Suprapubic skin (tissue), 3 donors: Measurements from ENCODE around the gene TMEM203.

Source experiments
- EP300 ChIP-seq: sonication (generic); formaldehyde crosslinking; IDR thresholded peaks from one replicate; pipeline ENCODE4 v1.6.1; 2017; ENCODE audit warnings: antibody characterized with exemption
- POLR2A ChIP-seq, 2 donors: fragments of 450-650 bp; IDR thresholded peaks; one replicate each; pipeline ENCODE4 v1.6.1; 2017; ENCODE audit warnings: antibody characterized with exemption in 2 of 2, mild to moderate bottlenecking in 2 of 2, moderate library complexity in 2 of 2
- TF ChIP-seq, protein P1 (sequence below), 2 donors: fragments of 200-600 bp in 1 of 2; fragments of 450-650 bp in 1 of 2; sonication (generic) in 1 of 2; IDR thresholded peaks; one replicate each; pipeline ENCODE4 v1.5.1; 2016 to 2019; ENCODE audit warnings: antibody characterized with exemption in 2 of 2, mild to moderate bottlenecking in 1 of 2, moderate library complexity in 1 of 2

DNA sequence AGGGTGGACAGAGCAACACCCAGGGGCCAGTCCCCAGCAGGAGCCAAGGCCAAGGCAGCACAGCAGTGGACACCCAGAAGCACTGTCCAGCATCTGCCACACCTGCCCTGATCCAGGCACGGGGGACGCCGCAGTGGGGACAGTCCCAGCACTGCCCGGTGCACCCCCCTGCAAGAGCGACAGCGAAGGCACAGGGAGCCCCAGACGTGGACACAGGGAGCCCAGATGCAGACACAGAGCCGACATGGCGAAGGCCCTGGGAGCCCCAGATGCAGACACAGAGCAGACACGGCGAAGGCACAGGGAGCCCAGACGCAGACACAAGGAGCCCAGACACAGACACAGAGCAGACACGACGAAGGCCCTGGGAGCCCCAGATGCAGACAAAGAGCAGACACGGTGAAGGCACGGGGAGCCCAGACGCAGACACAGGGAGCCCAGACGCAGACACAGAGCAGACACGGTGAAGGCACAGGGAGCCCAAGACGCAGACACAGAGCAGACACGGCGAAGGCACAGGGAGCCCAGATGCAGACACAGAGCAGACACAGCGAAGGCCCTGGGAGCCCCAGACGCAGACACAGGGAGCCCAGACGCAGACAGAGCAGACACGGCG lies 21.4 kb downstream of the TMEM203 start:
- TF ChIP-seq EP300 (no peak), POLR2A (IDR thresholded peaks at IDR 0.05) (no peak)
- TF ChIP-seq, protein P1, sequence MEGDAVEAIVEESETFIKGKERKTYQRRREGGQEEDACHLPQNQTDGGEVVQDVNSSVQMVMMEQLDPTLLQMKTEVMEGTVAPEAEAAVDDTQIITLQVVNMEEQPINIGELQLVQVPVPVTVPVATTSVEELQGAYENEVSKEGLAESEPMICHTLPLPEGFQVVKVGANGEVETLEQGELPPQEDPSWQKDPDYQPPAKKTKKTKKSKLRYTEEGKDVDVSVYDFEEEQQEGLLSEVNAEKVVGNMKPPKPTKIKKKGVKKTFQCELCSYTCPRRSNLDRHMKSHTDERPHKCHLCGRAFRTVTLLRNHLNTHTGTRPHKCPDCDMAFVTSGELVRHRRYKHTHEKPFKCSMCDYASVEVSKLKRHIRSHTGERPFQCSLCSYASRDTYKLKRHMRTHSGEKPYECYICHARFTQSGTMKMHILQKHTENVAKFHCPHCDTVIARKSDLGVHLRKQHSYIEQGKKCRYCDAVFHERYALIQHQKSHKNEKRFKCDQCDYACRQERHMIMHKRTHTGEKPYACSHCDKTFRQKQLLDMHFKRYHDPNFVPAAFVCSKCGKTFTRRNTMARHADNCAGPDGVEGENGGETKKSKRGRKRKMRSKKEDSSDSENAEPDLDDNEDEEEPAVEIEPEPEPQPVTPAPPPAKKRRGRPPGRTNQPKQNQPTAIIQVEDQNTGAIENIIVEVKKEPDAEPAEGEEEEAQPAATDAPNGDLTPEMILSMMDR (IDR thresholded peaks at IDR 0.05): no peak
